ENCODE measurements around the gene ODF2.

DNA sequence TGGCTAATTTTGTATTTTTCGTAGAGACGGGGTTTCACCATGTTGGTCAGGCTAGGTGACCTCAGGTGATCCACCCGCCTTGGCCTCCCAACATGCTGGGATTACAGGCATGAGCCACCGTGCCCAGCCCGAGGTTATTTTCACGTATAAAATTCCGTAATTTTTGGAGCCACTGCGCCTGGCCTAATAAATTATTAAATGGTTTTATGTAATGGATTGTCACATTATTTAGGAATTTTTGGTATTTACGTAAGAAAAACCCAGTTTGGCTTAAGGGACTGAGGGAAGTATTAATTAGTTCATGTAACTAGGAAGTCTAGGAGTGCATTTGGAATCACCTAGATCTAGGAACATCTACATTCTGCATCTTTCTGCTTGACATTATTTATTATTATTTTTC is 57.0 kb downstream of the ODF2 start:
- TF ChIP-seq CTCF (conservative IDR thresholded peaks at IDR 0.05; ENCODE audit: low read depth in 2 of 2): no peak
- TF ChIP-seq EZH2phosphoT487 (IDR thresholded peaks at IDR 0.05; ENCODE audit: unreplicated experiment): no peak
- TF ChIP-seq CREB1 (CRISPR knock-in tag; IDR thresholded peaks at IDR 0.05; ENCODE audit: low read depth): no peak
- no peak for TF ChIP-seq POLR2AphosphoS5 (IDR thresholded peaks at IDR 0.05; ENCODE audit: low read depth)
- TF ChIP-seq EZH2 (IDR thresholded peaks at IDR 0.05; ENCODE audit: low read depth, unreplicated experiment): no peak
- TF ChIP-seq REST (IDR thresholded peaks at IDR 0.05; ENCODE audit: unreplicated experiment): no peak
- TF ChIP-seq ZNF114 (CRISPR knock-in tag; IDR thresholded peaks at IDR 0.05): no peak

Data from GM23338 (cell line).